Hematopoietic multipotent progenitor cell treated with erythropoietin and hydrocortisone succinate and interleukin-3 and kit ligand, for 17 days (in vitro differentiated cells): Measurements from ENCODE around the gene CAMTA1.
"Not testable (repeated sequence)": the region's sequence is repeated elsewhere in the genome, so short reads cannot be mapped to it uniquely, and the experiment has no call there.

Experiments
- DNase-seq: peaks from one replicate; pipeline ENCODE4 v3.0.0-alpha.2; 2015; ENCODE audit warnings: low spot score

The CAMTA1 gene

DNA sequence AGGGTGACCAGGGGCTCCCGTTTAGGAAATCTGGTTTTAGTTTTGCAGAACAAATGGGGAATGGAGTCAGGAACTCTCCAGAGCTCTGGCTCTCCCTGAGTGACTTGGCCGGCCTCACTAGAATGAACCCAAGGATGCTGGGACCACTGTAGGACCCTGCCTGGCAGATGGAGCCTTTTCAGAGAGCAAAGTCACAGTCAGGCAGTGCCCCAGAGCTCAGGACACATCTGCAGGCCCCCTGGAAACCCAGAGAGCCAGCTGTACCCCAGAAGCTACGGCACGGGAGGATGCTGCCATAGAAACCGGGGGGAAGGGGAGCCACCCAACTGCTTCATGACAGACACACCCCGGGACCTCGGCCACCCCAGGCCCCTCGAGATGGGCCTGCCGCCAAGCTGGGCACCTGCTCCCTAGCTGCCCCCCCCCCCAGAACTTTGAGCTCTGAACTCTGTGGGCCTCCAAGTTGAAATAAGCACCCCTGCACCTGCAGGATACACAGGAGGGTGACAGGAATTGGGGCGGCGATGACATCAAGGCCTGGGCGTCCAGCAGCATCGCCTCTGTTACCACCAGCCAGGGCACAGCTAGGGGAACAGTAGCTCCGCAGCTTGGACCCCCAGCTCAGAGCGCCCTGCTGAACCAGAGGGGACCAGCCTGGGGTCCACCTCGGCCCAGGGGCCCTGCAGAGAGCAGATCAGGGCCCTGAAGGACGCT, 894.1 kb downstream of the CAMTA1 start:
- no peak for DNase-seq

DNA sequence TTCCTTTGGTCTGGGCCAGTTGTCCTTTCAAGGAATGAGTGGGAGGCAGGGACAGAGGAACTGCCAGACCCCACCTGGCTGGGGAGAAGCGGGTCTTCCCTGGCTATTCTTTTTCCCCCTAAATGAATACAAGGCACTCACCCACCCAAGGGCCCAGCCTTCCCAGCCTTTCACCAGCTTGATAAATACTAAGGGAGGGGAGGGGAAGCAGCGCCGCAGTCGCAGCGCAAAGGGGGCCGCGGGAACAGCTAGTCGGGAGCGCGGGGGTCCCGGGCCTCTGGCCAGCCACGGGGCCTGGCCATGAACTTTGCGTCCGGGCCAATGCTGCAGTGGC, 894.6 kb downstream of the CAMTA1 start:
- DNase-seq, result no peak

DNA sequence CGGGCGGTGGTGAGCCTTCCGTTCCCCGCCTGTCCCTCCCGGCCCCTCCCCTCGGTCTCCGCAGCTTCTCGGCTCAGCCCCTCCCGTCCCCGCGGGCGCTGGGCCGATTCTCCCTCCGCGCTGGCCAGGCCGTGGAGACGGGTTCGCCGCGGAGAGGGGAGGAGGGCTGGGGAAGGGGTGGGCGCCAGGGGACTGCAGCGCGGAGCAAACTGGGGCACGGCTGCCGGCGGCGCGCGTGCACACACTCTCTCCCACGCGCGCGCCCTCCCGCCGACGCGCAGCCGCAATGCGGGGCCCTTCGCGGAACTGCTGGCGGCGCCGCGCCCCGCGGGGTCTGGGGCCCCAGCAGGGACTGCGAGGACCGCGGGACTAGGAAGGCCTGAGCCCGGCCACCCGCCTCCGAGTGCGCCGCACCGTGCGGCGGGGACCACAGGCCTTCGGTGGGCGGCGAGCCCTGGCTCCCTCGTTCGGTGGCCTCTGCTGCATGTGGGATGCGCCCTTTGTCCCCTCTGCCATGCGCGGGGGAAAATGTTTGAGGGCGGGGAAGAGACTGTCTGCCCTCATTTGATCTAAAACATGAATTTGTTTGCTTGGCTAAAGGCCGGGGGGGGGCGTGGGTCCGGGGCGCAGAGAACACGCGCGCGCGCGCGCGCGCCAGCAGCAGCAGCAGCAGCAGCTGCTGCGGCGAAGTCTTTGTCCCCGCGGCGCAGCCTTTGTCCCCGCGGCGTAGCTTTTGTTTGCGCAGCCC, 895.1 kb downstream of the CAMTA1 start:
- no peak for DNase-seq

DNA sequence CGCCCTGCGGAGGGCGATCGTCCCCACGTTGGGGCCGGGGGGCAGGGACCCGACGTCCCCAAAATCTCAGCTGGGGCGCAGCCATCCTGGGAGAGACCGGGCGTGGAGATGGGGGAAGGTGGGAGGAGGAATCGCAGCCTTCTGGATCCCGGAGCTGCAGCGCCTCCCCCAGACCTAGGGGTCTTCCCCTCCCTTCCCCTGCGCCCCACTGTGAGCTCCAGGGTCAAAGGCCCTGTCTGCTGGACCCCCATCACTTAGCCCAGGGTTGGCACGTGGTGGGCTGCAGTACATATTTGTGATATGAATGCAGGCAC, 895.7 kb downstream of the CAMTA1 start:
- DNase-seq, result no peak

DNA sequence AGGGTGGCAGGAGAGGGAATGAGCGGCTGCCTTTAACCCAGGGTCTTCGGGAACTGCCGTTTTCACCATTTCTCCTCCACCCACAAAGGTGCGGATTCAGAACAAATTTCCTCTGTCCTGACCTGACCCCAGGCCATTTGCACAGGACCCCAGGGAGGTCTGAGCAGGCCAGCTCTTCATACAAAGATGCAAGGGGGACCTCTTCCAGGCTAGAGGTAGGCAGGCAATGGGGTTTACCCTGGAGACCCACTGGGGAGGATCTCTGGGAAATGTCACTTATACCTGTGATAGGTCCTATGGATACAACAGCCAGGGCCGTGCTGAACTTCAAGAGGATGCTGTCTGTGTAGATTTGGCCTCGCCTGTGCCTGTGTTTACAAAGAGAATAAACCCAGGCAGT, 896.1 kb downstream of the CAMTA1 start:
- no peak for DNase-seq

DNA sequence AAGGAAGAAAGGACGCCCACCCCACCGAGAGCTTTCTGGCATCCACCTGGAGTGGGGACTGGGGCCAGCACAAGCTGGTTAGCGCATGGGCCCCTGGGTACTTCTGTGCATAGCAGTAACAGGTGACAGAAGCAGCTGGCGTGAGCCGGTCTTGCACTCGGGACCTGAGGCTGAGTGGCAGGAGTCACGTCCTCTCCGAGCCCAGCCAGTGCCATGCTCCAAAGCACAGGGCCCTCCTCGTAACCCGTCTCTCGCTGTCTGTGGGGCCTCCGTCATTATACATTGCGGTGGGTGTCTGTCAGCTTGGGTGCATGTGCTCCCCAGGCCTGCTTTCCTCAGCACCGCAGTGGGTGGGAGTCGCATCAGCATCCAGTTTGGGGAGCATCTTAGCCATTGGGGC, 898.3 kb downstream of the CAMTA1 start:
- no peak for DNase-seq

DNA sequence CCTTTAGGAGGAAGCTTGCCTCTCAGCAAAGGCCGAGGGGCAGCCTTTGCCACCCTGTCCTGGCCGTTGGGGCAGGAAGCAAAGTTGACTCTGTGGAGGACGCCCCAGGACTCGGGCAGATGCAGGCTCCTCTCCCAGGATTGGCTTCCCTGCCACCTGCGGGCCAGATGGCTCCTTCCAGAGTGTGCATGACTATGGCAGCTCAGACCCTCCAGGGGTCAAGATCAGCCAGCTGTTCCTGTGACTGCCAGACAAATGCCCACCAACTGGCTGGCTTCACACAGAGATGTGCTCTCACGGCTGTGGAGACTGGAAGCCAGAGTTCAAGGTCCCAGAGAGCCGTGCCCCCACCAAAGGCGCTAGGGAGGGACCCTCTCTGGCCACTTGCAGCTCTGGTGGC, 898.9 kb downstream of the CAMTA1 start:
- DNase-seq, result no peak

DNA sequence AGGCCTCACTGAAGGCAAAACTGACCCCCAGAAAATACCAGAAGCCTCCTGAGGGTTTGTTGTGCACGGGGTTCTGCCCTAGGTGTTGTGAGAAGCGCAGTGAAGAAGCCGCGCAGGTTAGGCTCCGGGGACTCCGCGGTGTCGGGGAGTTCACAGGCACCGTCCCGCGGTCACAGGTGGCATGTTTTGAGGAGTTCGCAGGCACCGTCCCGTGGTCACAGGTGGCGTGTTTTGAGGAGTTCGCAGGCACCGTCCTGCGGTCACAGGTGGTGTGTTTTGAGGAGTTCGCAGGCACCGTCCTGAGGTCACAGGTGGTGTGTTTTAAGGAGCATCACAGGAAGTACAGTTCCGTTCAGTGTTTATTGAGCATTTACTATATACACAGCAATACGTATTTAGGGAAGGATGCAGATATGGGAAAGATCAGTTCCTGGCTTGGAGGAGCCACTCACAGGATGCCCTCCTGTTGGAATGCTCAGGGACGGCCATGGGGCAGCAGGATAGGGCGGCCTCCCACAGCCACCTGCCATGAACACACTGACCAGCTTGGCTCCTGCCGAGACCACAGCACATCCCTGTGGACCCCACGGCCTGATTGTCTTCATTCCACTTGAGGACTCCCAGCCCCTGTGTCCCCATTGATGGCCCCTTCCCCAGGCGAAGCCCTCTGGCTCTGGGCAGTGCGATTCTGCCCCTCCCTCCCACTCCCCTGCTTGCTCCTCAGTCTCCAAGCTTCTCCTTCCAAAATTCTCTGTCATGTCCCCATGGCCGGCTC, 899.8 kb downstream of the CAMTA1 start:
- DNase-seq, result no peak

DNA sequence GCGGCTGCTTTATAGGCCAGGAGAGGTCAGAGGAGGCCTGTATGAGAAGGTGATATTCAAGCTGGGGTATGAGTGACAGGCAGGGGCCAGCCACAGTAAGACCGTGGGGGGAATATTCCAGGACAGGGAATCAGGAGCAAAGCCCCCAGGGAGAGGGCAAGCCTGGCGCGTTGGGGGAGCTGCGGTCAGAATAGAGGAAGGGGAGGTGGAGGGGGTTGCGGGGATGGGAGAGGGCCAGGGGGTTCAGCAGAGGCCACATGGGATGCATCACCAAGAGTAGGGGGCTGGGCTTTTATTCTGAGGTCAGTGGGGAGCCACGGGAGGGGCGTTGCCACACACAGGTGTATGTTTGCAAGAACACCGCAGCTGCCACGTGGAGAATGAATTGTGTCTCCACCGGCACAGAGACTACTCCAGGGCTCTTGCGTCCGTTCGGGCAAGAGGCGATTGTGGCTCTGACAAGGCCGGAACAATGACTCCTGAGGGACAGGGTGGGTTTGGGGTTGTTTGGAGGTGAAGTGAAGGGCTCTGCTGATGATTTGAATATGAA, 901.1 kb downstream of the CAMTA1 start:
- no peak for DNase-seq

DNA sequence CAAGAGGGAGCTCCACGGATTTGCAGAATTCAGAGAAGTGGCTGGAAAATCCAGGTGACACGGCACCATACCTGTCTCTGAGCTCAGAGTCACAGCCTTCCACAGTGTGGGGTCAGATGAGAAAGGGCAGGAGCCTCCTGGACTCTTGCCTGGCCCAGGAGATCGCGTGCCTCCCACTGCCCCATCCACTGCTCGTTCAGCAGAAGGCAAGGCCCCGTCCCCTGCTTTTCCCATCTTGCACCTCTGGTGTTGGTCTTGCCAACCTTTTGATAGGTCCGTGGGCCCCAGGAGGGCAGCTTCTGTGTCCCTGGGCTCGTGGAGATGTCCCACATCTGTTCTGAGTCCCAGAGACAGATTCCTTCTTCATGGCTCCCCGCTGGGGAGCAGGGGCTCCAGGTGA, 902.2 kb downstream of the CAMTA1 start:
- DNase-seq, result no peak

DNA sequence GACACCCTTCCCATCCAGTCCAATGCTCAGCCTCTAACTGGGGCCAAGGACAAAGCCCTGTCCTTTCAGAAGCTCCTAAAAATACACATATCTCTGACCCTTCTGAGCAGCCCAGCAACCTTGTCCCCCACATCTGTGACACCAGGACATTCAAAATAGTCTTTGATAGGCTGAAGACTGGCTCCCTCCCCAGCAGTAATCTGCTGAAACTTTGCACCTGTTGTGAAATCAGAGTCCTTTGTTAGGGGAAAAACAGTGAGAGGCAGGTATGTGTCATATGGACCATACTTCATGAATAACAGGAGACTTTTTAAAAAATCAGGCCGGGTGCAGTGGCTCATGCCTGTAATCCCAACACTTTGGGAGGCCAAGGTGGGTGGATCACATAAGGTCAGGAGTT, 903.4 kb downstream of the CAMTA1 start:
- no peak for DNase-seq

DNA sequence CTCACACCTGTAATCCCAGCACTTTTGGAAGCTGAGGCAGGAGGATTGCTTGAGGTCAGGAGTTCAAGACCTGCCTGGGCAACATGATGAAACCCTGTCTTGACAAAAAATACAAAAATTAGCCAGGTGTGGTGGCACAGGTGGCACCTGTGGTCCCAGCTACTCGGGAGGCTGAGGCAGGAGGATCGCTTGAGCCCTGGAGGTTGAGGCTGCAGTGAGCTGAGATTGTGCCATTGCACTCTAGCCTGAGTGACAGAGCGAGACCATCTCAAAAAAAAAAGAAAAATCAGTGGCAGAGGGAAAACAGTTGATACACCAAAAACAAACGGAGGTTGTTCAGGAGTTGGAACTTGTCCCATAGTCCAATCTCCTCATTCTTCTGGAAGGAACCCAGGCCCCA, 904.1 kb downstream of the CAMTA1 start:
- DNase-seq, result not testable (repeated sequence)

DNA sequence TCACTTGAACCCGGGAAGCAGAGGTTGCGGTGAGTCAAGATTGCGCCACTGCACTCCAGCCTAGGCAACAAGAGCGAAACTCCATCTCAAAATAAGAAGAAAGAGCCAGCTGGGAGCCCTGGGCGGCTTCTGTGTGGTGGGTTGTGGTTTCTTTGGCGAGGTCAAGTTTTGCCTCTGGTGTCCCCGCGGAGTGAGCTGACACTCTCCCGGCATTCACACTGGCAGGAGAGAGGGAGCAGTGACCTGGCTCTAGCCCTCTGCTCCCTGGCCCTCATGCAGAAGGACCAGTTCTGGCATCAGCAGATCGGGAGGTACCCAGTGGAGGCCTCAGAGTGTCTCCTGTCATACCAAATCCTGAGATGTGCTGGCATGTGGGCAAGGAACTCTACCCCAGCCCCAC, 904.8 kb downstream of the CAMTA1 start:
- no peak for DNase-seq

DNA sequence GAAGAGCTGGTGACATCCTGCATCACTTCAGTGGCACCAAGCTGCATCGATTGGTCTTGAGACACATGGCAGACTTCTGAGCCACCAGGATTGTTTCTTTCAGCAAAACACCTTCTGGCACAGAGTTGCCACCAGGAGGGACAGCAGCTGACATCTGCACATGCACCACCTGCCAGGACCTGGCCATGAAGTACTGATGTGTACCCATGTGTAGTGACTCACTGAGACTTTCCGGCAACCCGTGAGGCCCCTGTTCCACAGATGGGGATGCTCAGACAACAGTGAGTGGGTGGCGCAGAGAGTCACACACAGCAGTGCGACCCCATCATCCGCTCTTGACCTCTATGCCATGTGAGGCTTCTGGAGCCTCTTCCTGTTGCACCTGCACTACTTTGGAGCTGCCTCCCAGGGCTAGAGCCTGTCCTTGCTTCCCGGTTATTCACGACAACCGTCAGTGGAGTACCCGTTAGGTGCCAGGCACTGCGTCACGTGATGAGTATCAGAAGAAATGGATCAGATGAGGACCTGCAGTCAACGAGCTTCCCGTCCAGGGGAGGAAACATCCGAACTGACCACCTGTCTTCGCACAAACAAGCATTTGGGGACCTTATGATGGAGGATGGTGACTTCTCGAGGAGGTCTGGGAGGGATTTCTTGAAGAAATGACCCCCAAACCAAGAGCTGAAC, 905.4 kb downstream of the CAMTA1 start:
- no peak for DNase-seq

DNA sequence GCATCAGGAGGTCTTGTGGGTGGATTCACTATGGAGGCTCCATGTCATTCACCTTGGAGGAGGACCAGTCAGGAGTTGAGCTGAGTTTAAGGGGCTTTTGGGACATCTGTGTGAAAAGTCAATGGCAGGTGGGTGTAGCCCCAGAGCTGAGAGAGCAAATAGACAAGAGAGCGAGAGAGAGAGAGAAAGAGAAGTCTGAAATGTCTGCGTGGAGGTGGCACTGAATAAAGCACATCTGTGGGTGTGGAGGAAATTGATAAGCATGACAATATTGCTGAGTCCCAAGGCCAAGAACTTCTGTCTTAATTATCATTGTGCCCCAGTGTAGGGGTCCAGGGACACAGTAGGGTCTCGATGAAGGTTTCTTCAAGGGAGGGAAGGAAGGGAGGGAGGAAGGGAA, 906.3 kb downstream of the CAMTA1 start:
- no peak for DNase-seq

DNA sequence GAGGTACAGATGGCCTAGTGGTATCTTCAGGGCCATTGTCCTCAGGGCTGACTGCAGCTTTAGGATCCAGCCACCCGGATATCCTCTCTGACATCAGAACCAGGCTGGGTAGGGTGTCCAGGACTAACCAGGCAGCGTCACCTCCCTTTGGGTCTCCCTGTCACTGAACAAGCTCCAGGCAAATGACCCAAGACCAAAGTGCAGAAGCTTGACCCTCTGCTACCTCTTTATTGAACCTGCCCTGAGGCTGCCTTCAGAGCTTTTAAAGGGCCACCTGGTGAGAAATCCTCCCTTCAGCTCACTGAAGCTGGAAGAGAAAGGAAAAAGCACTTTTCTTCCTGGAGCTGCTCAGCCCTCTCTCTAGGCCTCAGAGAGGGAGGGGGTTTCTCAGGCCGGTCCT, 906.8 kb downstream of the CAMTA1 start:
- no peak for DNase-seq

DNA sequence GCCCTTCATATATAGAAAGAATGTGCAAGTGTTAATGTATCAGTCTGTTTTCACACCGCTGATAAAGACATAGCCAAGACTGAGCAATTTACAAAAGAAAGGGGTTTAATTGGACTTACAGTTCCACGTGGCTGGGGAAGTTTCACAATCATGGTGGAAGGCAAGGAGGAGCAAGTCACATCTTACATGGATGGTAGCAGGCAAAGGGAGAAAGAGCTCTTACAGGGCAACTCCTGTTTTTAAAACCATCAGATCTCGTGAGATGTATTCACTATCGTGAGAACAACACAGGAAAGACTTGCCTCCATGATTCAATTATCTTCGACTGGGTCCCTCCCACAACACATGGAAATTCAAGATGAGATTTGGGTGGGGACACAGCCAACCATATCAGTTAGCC, 907.8 kb downstream of the CAMTA1 start:
- DNase-seq, result not testable (repeated sequence)

DNA sequence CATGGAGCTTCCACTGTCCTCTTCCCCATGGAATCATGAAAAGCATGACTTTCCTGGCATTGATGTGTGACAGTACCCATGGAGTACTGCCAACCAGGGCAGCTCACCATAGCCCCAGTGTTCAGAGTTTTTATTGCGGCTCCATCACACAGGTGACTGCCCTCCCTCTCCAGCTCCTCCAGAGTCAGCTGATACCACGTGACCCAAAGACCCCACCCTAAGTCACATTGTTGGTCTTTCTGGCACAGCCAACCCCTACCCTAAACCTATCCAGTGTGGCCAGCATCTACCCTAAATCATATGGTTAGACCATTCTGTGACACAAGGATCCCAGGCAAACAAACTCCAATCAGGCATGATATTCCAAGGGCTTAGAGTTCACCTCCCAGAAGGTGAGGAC, 908.4 kb downstream of the CAMTA1 start:
- DNase-seq, result no peak

DNA sequence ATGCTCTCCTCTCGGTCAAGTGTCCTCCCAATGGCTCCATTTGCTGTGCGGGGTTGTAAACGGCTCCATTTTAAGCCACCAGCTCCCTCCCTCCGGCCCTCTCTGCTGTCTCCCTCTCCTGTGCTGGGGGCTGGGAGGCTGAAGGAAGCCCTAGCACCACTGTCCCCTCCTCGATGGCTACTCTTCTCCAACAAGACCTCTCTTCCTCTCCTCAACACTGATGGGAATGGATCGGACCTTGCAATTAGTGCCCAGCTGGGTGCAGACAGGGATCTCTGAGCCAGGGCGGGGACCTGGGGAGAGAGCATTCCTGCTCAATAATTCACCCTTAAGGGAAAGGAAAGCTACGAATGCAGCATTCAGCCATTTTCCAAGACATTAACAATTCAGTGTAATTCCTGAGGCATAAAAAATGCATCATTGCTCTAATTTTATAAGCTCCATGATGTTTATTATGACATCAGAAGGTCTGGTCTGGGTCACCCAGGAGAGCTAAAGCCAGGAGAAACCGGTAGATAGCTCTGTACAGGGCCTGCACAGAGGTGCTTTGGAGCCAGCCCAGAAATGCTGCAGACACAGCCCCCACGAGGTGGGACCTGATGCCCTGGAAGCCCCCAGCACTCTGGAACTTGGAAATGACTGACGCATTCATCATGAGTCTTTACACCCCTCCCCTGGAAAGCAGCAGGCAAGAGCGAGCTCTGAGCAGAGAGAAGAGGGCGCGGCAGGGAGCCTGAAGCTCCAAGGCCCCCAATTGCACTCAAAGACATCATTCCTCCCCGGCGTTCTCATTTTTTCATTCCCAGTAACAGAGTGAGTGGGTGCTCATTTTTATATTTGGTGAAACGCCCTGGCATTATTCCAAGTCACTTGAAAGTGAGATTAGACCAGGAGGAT, 909.6 kb downstream of the CAMTA1 start:
- no peak for DNase-seq

DNA sequence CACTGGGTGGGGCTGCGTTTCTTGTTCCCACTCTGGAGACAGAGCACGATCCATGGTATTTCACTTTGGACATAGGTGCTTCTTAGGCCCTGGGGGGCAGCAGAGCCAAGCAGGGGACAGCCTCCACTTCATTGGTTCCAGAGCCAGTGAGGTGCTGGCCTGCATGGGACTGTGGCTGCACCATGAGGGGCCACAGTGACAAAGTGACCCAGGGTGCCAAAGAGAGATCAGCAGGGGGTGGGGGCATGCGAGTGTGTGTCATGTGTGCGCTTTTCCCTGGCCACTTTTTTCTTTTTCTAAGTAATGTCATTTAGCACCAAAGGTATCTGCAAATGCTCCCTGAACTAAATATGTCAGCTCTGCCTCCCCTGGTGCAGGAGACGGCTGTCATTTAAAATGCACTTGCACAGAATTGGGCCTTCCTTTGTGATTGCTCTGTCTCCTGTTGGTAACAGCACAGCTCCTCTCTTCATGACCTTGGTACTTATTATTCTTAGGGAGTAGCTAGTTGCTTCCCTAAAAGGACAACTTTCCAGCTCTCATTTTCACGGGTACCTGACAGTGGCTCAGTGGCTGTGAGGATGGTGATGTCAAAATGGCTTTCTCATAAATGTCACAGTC, 910.4 kb downstream of the CAMTA1 start:
- DNase-seq, result no peak

DNA sequence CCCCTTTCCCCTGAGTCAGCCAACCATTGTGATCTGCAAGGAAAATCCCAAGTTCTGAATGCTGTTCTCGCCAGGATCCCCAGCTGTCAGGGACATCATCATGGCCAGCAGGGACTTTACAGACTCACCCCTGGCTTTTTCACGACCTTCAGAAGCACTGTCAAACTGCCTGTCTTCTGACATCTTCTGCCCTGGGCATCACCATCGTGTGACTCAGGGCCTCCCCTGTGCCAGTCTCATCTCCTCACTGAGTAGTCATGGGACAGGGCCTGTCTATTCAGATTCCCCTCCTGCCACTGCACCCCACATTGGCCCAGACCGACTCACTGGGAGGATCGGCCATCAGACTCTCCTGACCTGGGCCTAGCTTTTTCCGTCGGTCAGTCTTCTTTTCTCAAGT, 913.4 kb downstream of the CAMTA1 start:
- DNase-seq, result no peak
